Umbilical cord (tissue), 2 donors: ENCODE results near the gene ELP4. TPM values are rescaled to one million over a fixed set of nuclear protein-coding genes. Genes with fewer than 3 reads are reported as not detected.
"Not testable (repeated sequence)": the region's sequence is repeated elsewhere in the genome, so short reads cannot be mapped to it uniquely, and the experiment has no call there.

ENCODE experiments used
- DNase-seq: peaks from one replicate; pipeline ENCODE4 v3.0.0-alpha.2; 2015; ENCODE audit warnings: low spot score
- total RNA-seq: library from RNA; depleted of rRNA; stranded (reverse); fragments of >200 nt; gene quantifications from one replicate; pipeline ENCODE4 v1.2.3, GENCODE V29; 2014; ENCODE audit warnings: low replicate concordance; ENCODE audit not compliant: insufficient read depth

Gene ELP4
- 46.5 TPM for total RNA-seq

GRCh38 chr11:31509429-31510345 is at the start of gene ELP4, which contains the start of gene IMMP1L:
ELP4 (plus strand) TSS chr11:31509767; CDS start chr11:31509785, 18 bp downstream.
IMMP1L (minus strand) TSS chr11:31509622; CDS start chr11:31463276, 46,346 bp downstream.
- DNase-seq = peak; percentile 98

- no peak for DNase-seq
These were observed 45.1 kb upstream of the ELP4 start for GRCh38 chr11:31464436-31464835.

GRCh38 chr11:31474083-31474482 is 35.5 kb upstream of the ELP4 start:
- DNase-seq = no peak

- peak; percentile 79 for DNase-seq
These were observed 31.9 kb upstream of the ELP4 start for GRCh38 chr11:31477528-31478222.

GRCh38 chr11:31478223-31478590 is 31.4 kb upstream of the ELP4 start:
- no peak for DNase-seq

- DNase-seq = peak; percentile 56
These were observed 30.5 kb upstream of the ELP4 start for GRCh38 chr11:31479066-31479465.

- DNase-seq = peak; percentile 5
These were observed 28.6 kb upstream of the ELP4 start for GRCh38 chr11:31480930-31481329.

- DNase-seq = no peak
These were observed 25.1 kb upstream of the ELP4 start for GRCh38 chr11:31484497-31484896.

GRCh38 chr11:31487848-31488247 is 21.7 kb upstream of the ELP4 start:
- peak; percentile 22 for DNase-seq

- DNase-seq = peak; percentile 43
These were observed 17.1 kb upstream of the ELP4 start for GRCh38 chr11:31492320-31492913.

GRCh38 chr11:31493235-31493634 is 16.3 kb upstream of the ELP4 start:
- DNase-seq = no peak

GRCh38 chr11:31493762-31494161 is 15.8 kb upstream of the ELP4 start:
- DNase-seq = not testable (repeated sequence)

- DNase-seq = no peak
These were observed 9.9 kb upstream of the ELP4 start for GRCh38 chr11:31499576-31500178.

GRCh38 chr11:31500560-31500959 is 9.0 kb upstream of the ELP4 start:
- DNase-seq = no peak

- DNase-seq = no peak
These were observed 527 bp upstream of the ELP4 start for GRCh38 chr11:31509051-31509428.

- DNase-seq = no peak
These were observed 2.5 kb downstream of the ELP4 start for GRCh38 chr11:31512117-31512516.

- DNase-seq = no peak
These were observed 12.1 kb downstream of the ELP4 start for GRCh38 chr11:31521497-31522150.

- no peak for DNase-seq
These were observed 19.6 kb downstream of the ELP4 start for GRCh38 chr11:31529189-31529588.

- DNase-seq = no peak
These were observed 20.1 kb downstream of the ELP4 start for GRCh38 chr11:31529701-31530100.

- DNase-seq = no peak
These were observed 21.7 kb downstream of the ELP4 start for GRCh38 chr11:31531293-31531692.

GRCh38 chr11:31535479-31535878 is 25.9 kb downstream of the ELP4 start:
- DNase-seq = no peak
